Esophagus muscularis mucosa (tissue), 3 donors: ENCODE data around the gene USP30.

Source experiments
- EP300 ChIP-seq: sonication (generic); formaldehyde crosslinking; IDR thresholded peaks from one replicate; pipeline ENCODE4 v1.6.1; 2017; ENCODE audit warnings: antibody characterized with exemption
- TF ChIP-seq, protein P1 (sequence below), 3 experiments: fragments of 200-600 bp in 2 of 3; fragments of 450-650 bp in 1 of 3; sonication (generic) in 2 of 3; IDR thresholded peaks; one replicate each; pipeline ENCODE4 v1.5.1; 2017 to 2019; ENCODE audit warnings: antibody characterized with exemption in 3 of 3, mild to moderate bottlenecking in 2 of 3, moderate library complexity in 1 of 3

DNA sequence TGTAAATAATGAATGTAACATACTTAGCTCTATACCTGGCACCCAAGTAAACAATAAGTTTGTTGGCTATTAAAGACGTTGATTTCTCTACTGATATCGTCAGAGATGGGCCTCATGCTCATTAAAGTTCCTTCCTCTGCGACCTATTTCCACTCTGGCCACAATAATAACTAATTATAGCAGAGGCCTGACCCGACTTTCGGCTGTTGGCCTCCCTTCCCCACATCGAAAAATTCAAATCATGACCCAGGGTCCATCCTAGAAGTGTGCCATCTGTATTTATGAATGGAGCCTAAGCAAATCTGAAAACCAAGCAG lies 321 bp upstream of the USP30 start:
- TF ChIP-seq EP300: no peak
- TF ChIP-seq, protein P1, sequence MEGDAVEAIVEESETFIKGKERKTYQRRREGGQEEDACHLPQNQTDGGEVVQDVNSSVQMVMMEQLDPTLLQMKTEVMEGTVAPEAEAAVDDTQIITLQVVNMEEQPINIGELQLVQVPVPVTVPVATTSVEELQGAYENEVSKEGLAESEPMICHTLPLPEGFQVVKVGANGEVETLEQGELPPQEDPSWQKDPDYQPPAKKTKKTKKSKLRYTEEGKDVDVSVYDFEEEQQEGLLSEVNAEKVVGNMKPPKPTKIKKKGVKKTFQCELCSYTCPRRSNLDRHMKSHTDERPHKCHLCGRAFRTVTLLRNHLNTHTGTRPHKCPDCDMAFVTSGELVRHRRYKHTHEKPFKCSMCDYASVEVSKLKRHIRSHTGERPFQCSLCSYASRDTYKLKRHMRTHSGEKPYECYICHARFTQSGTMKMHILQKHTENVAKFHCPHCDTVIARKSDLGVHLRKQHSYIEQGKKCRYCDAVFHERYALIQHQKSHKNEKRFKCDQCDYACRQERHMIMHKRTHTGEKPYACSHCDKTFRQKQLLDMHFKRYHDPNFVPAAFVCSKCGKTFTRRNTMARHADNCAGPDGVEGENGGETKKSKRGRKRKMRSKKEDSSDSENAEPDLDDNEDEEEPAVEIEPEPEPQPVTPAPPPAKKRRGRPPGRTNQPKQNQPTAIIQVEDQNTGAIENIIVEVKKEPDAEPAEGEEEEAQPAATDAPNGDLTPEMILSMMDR (IDR thresholded peaks at IDR 0.05): no peak
